Stomach (tissue), 4 donors: ENCODE data around the gene TTC28.

ENCODE experiments used
- POLR2AphosphoS5 ChIP-seq, 3 donors: sonication (generic); formaldehyde crosslinking; IDR thresholded peaks; one replicate each; pipeline ENCODE4 v1.6.1; 2016; ENCODE audit warnings: antibody characterized with exemption in 3 of 3
- TF ChIP-seq, protein P1 (sequence below), 7 experiments: fragments of 450-650 bp in 4 of 7; fragments of 200-600 bp in 3 of 7; sonication (generic) in 3 of 7; IDR thresholded peaks; one replicate each; pipeline ENCODE4 v1.5.1; 2016 to 2019; ENCODE audit warnings: antibody characterized with exemption in 7 of 7, control low read depth in 2 of 7, mild to moderate bottlenecking in 1 of 7

DNA sequence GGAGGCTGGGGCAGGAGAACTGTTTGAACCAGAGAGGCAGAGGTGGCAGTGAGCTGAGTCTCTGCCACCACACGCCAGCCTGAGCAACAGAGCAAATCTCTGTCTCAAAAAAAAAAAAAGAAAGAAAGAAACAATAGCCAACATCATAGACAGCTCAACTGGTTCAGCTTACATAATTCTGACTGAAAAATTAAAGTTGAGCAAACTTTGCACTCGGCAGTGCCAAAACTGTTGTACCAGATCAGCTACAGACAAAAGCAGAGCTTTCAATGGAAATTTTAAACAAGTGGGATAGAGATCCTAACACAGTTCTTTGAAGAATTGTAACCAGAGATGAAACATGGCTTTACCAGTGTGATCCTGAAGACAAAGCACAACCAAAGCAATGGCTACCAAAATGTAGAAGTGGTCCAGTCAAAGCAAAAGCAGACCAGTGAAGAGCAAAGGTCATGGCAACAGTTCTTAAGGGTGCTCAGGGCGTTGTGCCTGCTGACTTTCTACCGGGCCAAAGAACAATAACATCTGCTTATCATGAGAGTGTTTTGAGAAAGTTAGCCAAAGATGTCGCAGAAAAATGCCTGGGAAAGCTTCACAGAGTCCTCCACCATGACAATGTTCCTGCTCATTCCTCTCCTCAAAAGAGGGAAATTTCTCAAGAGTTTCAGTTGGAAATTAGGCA, 59.3 kb downstream of the TTC28 start:
- TF ChIP-seq, protein P1, sequence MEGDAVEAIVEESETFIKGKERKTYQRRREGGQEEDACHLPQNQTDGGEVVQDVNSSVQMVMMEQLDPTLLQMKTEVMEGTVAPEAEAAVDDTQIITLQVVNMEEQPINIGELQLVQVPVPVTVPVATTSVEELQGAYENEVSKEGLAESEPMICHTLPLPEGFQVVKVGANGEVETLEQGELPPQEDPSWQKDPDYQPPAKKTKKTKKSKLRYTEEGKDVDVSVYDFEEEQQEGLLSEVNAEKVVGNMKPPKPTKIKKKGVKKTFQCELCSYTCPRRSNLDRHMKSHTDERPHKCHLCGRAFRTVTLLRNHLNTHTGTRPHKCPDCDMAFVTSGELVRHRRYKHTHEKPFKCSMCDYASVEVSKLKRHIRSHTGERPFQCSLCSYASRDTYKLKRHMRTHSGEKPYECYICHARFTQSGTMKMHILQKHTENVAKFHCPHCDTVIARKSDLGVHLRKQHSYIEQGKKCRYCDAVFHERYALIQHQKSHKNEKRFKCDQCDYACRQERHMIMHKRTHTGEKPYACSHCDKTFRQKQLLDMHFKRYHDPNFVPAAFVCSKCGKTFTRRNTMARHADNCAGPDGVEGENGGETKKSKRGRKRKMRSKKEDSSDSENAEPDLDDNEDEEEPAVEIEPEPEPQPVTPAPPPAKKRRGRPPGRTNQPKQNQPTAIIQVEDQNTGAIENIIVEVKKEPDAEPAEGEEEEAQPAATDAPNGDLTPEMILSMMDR (IDR thresholded peaks at IDR 0.05) = no peak
- no peak for TF ChIP-seq POLR2AphosphoS5 (IDR thresholded peaks at IDR 0.05)
